PC-9 (cell line): ENCODE results near the gene SPEM2.

Experiments used
- CTCF ChIP-seq: fragments of 200-600 bp; sonication (generic); conservative IDR thresholded peaks from 2 replicates; pipeline ENCODE4 v1.6.1; 2017; ENCODE audit warnings: mixed run types, antibody characterized with exemption, mild to moderate bottlenecking, moderate library complexity
- EZH2 ChIP-seq: fragments of 200-600 bp; sonication (generic); IDR thresholded peaks from 2 replicates; pipeline ENCODE4 v1.8.0; 2017; ENCODE audit warnings: antibody characterized with exemption, low read depth

- TF ChIP-seq CTCF, result no peak
- TF ChIP-seq EZH2, result no peak
These were observed 14.6 kb upstream of the SPEM2 start for GRCh38 chr17:7410634-7411426.
